K562 treated with DMSO at 1 percent for 24 hours (cell line): ENCODE data around the gene AGXT. TPM values are rescaled to one million over a fixed set of nuclear protein-coding genes. Genes with fewer than 3 reads are reported as not detected.

ENCODE experiments used
- total RNA-seq: library from RNA; unstranded; fragments of 300-600 nt; gene quantifications from 2 replicates; pipeline ENCODE4 v1.2.3, GENCODE V29; 2022; ENCODE audit warnings: low read depth; ENCODE audit not compliant: insufficient read depth

The AGXT gene
- not detected in 2 replicates for total RNA-seq

GRCh38 chr2:240868286-240869108 is at the start of gene AGXT:
Gene AGXT (plus strand): TSS chr2:240868824. CDS start chr2:240868866, 42 bp downstream.

GRCh38 chr2:240819858-240820606 is 48.6 kb upstream of the AGXT start, which contains the start of gene KIF1A:
Gene KIF1A (minus strand): TSS chr2:240820219. CDS start chr2:240797752, 22,467 bp downstream.

GRCh38 chr2:240895656-240896388 is 27.2 kb downstream of the AGXT start, which contains the start of gene MAB21L4:
Gene MAB21L4 (minus strand): TSS chr2:240896156. CDS start chr2:240895997, 159 bp downstream.

GRCh38 chr2:240906141-240906910 is 37.7 kb downstream of the AGXT start, which contains the start of gene CROCC2:
Gene CROCC2 (plus strand): TSS chr2:240906336. CDS start chr2:240906514, 178 bp downstream.

Other genes starting within 250 kb of the AGXT start
- 2.3 and 4.0 TPM in 2 replicates for gene GPR35, start 243.3 kb upstream of the AGXT start, total RNA-seq
- gene AQP12B, start 185.9 kb upstream of the AGXT start, total RNA-seq, result not detected in 2 replicates
- not detected in 2 replicates for gene AQP12A, start 177.0 kb upstream of the AGXT start, total RNA-seq
- 0.17 TPM in 1 of 2 replicates, not detected in the other for gene KIF1A, start 48.6 kb upstream of the AGXT start, total RNA-seq
- not detected in 2 replicates for gene MAB21L4, start 27.3 kb downstream of the AGXT start, total RNA-seq
- not detected in 2 replicates for gene CROCC2, start 37.5 kb downstream of the AGXT start, total RNA-seq
- 0.05 TPM in 1 of 2 replicates, not detected in the other for gene SNED1, start 129.8 kb downstream of the AGXT start, total RNA-seq
- 11.0 and 16.7 TPM in 2 replicates for gene MTERF4, start 233.5 kb downstream of the AGXT start, total RNA-seq